ENCODE data around the gene IMMT.

DNA sequence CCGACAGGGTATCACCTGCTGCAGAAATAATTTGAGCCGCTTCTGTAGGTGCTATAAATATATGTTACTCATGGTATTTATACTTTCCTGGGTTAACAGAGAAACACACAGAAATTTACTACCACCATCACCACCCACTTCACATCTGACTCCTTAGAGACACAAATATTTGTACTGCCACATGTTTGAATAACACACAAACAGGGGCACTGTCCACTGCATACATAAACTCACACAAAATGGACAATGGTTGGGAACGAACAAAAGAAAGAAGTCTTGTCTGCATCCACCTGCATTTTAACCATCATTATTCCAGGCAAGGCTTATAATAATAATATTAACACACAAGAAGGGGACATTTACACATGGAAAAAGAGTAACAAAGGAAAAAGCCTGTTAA, 24.0 kb downstream of the IMMT start:
- no peak for TF ChIP-seq EP300 (conservative IDR thresholded peaks at IDR 0.05; ENCODE audit: poor library complexity, severe bottlenecking)
- TF ChIP-seq, protein P1, sequence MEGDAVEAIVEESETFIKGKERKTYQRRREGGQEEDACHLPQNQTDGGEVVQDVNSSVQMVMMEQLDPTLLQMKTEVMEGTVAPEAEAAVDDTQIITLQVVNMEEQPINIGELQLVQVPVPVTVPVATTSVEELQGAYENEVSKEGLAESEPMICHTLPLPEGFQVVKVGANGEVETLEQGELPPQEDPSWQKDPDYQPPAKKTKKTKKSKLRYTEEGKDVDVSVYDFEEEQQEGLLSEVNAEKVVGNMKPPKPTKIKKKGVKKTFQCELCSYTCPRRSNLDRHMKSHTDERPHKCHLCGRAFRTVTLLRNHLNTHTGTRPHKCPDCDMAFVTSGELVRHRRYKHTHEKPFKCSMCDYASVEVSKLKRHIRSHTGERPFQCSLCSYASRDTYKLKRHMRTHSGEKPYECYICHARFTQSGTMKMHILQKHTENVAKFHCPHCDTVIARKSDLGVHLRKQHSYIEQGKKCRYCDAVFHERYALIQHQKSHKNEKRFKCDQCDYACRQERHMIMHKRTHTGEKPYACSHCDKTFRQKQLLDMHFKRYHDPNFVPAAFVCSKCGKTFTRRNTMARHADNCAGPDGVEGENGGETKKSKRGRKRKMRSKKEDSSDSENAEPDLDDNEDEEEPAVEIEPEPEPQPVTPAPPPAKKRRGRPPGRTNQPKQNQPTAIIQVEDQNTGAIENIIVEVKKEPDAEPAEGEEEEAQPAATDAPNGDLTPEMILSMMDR (IDR thresholded peaks at IDR 0.05; ENCODE audit: poor library complexity, severe bottlenecking): no peak

Data from neural cell (in vitro differentiated cells).